ENCODE data around the gene LMNTD2.
A peak's percentile ranks its signal among the peaks of the same experiment; 100 is the strongest.

Gene LMNTD2

DNA sequence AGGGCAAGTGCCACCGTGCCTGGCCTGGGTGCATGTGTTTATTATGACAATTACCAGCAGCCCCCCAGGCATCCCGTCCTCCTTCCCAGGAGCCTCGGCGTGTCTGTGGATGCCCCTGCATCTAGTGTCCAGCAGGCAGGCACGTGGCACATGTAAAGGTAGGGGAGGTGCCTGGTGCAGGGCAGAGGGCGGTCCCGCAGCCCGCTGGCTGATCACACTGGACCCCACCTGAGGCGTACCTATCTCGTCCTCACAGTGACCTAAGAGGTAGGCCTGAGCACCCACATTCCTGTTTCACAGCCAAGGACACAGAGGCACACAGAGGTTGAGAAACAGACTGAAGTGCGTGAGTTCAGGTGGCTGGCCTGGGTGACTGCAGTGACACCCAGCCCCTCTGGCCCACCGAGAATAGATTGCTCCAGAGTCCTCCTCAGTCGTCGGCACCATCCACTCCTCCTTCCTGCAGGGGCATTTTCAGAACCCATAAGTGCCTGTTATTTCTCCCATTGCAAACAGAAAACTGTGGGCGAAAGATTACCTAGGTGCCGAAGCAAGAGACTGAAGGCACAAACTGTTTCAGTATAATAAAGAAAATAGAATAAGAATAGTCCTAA is 12.7 kb upstream of the LMNTD2 start:
- TF ChIP-seq, protein P1, sequence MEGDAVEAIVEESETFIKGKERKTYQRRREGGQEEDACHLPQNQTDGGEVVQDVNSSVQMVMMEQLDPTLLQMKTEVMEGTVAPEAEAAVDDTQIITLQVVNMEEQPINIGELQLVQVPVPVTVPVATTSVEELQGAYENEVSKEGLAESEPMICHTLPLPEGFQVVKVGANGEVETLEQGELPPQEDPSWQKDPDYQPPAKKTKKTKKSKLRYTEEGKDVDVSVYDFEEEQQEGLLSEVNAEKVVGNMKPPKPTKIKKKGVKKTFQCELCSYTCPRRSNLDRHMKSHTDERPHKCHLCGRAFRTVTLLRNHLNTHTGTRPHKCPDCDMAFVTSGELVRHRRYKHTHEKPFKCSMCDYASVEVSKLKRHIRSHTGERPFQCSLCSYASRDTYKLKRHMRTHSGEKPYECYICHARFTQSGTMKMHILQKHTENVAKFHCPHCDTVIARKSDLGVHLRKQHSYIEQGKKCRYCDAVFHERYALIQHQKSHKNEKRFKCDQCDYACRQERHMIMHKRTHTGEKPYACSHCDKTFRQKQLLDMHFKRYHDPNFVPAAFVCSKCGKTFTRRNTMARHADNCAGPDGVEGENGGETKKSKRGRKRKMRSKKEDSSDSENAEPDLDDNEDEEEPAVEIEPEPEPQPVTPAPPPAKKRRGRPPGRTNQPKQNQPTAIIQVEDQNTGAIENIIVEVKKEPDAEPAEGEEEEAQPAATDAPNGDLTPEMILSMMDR (IDR thresholded peaks at IDR 0.05; ENCODE audit: low read depth, low read length) = no peak
- H3K4me3 ChIP-seq (replicated peaks in 1 of 2; ENCODE audit: low read depth in 2 of 2, low read length in 2 of 2) = no peak overlapping the region
- no peak for DNase-seq (ENCODE audit: low read depth in 2 of 2)

DNA sequence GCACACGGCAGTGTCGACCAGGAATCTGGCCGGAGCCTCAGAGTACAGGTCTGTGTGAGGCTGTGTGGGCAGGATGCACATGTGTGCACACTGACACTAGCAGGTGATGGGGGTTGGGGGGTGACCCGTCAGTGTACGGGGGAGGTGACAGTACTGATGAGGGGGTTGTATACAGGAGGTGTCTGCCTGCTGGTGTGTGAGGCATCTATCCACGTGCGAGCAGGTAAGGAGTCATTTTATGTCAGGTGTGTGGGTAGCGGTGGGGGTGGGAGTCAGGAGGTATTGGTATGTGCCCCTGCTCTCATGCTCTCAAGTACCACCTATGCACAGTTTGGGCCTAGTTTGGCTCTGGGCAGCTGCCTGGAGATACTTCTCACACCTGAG is 11.3 kb upstream of the LMNTD2 start:
- DNase-seq (ENCODE audit: low read depth in 2 of 2) = no peak
- no peak overlapping the region for H3K4me3 ChIP-seq (replicated peaks in 1 of 2; ENCODE audit: low read depth in 2 of 2, low read length in 2 of 2)
- TF ChIP-seq, protein P1 (IDR thresholded peaks at IDR 0.05; ENCODE audit: low read depth, low read length) = no peak

DNA sequence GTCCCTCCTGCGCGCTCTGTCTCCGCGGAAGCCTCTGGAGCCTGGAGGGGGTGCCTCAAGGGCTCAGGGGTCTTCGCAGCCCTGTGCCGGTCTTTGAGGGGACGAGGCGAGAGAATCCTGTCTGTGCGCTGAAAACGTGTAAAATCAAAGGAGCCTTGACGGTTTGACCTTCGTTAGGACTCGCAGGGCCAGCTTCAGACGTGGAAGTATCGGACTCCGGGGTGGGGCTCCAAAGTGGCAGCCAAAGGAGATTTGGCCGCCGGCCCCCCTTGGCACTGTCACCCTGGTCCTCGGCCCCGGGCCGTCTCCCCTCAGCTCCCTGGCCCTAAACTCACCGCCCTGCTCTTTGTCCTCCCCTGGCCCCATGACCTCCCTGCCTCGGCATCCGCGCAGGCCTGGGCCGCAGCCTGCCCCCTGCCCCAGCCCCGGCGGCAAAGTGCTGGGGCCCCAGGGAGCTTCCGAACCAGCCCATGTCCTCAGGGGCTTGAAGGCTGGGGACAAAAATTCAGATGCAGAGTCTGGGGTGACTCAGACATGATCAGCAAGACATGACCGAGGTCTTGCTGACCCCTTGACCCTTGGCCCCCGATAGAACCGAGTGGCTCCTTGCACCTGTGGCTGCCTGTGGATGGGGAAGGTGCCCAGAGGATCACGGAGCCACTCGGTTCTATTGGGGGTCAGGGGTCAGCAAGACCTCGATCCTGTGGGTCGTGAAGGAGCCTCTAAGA is 8.8 kb upstream of the LMNTD2 start:
- H3K4me3 ChIP-seq (replicated peaks in 1 of 2; ENCODE audit: low read depth in 2 of 2, low read length in 2 of 2) = peak overlapping the region; percentile 58 to 66
- TF ChIP-seq, protein P1 (IDR thresholded peaks at IDR 0.05; ENCODE audit: low read depth, low read length) = no peak
- no peak for DNase-seq (ENCODE audit: low read depth in 2 of 2)

DNA sequence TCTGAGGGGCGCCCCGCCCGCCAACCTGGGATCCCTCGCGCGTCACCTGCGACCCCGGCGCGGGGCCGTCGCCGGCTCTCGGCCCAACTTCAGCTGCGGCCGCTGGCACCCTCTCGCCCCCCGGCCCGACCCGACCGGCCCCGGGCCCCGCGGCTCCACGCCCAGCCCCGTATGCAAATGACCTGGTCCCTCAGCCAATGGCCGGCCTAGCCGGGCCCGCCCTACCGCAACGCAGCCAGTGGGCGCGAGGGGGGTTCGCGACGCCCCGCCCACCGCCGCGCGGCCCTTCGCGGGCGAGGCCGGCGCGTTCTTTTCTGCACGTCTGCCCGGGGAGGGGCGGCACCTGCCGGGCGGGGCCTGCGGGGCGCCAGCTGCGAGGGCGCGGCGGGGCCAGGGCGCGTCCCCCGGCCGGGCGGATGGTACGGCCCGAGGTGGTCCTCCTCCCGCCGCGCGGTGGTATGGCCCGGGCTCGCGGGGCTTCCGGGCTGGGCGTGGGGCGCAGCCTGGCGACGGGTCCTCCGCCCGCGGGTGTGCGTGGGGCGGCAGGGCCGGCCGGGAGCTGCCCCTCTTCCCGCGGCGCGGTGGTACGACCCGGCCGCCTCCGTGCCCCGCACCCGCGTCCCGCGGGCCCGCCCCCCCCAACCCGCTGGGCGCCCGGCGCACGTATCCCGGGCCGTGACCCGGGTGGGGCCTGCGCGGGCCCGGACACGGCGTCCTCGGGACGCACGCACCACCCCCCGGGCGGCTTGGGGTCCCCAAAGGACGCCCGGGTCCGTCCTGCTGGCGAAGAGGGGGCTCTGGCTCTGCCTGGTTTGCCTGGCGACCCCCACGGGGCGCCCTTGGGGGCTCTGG is 8.0 kb upstream of the LMNTD2 start:
- TF ChIP-seq, protein P1 (IDR thresholded peaks at IDR 0.05; ENCODE audit: low read depth, low read length) = no peak
- DNase-seq (ENCODE audit: low read depth in 2 of 2) = peak; percentile 88 to 96
- peak overlapping the region; percentile 64 to 94 for H3K4me3 ChIP-seq (replicated peaks in 1 of 2; ENCODE audit: low read depth in 2 of 2, low read length in 2 of 2)

DNA sequence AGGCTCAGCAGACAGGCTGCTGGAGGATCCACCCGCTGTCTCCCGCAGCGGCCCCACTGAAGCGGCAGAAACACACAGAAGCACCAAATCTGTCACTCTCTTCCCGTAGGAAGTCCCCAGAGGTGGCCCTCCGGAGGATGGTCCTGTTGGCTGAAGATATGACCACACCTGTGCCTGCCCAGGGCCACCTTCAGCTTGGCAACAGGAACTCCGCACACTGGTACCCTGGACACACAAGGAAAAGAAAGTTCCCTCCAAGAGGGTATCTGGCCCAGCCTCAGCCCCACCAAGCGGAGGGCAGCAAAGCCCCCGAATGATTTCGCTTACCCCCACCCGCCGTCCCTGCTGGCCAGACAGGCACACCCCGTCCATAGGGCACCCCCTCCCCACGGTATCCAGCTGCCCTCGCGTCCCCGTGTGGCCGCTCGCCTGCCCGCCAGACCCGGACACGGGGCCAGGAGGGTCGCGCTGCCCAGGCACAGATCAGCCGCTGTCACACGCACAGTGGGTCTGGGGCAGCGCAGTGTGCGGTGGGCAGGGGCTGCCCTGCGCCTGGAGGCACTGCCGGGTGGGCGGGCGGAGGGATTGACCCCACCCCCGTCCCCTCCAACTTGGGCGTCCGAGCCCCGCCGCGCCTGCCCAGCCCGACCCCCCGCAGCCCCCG is 7.2 kb upstream of the LMNTD2 start:
- peak overlapping the region; percentile 64 to 94 for H3K4me3 ChIP-seq (replicated peaks in 1 of 2; ENCODE audit: low read depth in 2 of 2, low read length in 2 of 2)
- TF ChIP-seq, protein P1 (IDR thresholded peaks at IDR 0.05; ENCODE audit: low read depth, low read length) = no peak
- no peak for DNase-seq (ENCODE audit: low read depth in 2 of 2)

DNA sequence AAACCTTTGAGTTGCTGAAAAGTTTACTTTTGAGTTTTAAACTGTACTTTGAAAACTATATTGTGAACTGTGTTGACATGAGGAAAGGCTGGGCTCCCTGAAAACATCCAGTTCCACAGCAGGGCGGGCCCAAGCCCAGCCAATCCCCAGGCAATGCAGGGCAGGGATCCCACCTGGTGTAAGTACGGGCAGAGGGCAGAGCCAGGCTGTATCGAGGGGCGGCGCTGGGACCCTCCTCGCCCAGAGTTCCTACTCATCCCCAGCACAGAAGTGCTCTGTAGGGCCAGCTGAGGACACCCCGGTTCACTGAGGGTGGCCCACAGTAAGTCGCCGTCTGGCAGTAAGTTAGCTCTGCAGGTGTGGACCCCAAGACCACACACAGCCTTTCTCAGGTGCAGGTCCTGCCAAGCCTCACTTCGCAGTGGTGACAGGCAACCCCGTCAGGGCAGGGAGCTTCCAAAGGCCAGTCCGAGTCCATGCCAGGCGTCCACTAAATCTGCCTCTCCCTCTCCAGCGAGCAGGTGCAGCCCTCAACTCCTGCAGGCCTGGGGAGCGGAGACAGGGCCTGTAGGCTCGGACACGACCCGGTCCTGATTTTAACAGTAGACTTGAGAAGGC is 6.6 kb upstream of the LMNTD2 start:
- TF ChIP-seq, protein P1 (IDR thresholded peaks at IDR 0.05; ENCODE audit: low read depth, low read length) = no peak
- DNase-seq (ENCODE audit: low read depth in 2 of 2) = no peak
- peak overlapping the region; percentile 64 to 94 for H3K4me3 ChIP-seq (replicated peaks in 1 of 2; ENCODE audit: low read depth in 2 of 2, low read length in 2 of 2)

Measured in cardiac fibroblast (primary cell).